HepG2 (cell line): ENCODE measurements around the gene FLYWCH1. TPM values are rescaled to one million over a fixed set of nuclear protein-coding genes. Genes with fewer than 3 reads are reported as not detected.

ENCODE experiments used
- ATAC-seq: fragments of 200-7000 bp; cut with Tn5 transposase; 3 replicates; pipeline ENCODE4 v1.9.1; 2020; ENCODE audit warnings: mild to moderate bottlenecking, moderate library complexity
- BruUV-seq: library from RNA; stranded (reverse); fragments of 400-500 nt; replicated peaks from 2 replicates; lab custom pipeline; 2021; lab: Mats Ljungman, UMichigan
- CTCF ChIA-PET: fragments of 300-600 bp; formaldehyde crosslinking; extraction: SDS; loops from one replicate; lab custom pipeline; 2021; ENCODE audit warnings: low total read pairs, inconsistent platforms, low intra/inter-chr PET ratio; lab: Yijun Ruan, JAX
- POLR2A ChIA-PET: fragments of 350-600 bp; sonication (Branson Sonifier 250); formaldehyde crosslinking; loops from one replicate; lab custom pipeline; 2020; ENCODE audit warnings: antibody characterized with exemption, inconsistent platforms; lab: Yijun Ruan, JAX
- DNase-seq: peaks from one replicate; pipeline ENCODE4 v3.0.0-alpha.2; 2015; ENCODE audit warnings: low spot score
- FAIRE-seq: peaks from 3 replicates; lab custom pipeline; 2011; peaks lifted over from hg19 to GRCh38; lab: Jason Lieb, UNC
- H2AFZ ChIP-seq: one replicate; pipeline ENCODE4 v1.6.1; 2011; ENCODE audit warnings: low read length, inconsistent platforms
- H3K27ac ChIP-seq: fragments of 300-600 bp; 3 replicates; pipeline ENCODE4 v1.8.0; 2011; ENCODE audit warnings: mixed run types, mild to moderate bottlenecking, mixed read lengths, low read length, inconsistent platforms; ENCODE audit not compliant: insufficient read depth; ENCODE audit errors: extremely low read length
- H3K27me3 ChIP-seq, 2 experiments: fragments of 200-600 bp in 1 of 2; 2 replicates in 1 of 2; 3 replicates in 1 of 2; pipeline versions ENCODE4 v1.6.0 to v1.8.0; 2011; ENCODE audit warnings: low read length in 2 of 2, mild to moderate bottlenecking in 2 of 2, moderate library complexity in 2 of 2, inconsistent platforms in 1 of 2; ENCODE audit not compliant: insufficient read depth in 2 of 2, control insufficient read depth in 1 of 2
- H3K36me3 ChIP-seq, 2 experiments: fragments of 200-600 bp in 1 of 2; replicated peaks in 1 of 2; 2 replicates in 1 of 2; 3 replicates in 1 of 2; pipeline versions ENCODE4 v1.5.1 to v1.8.0; 2011; ENCODE audit warnings: low read length in 2 of 2, inconsistent platforms in 1 of 2; ENCODE audit not compliant: insufficient read depth in 2 of 2, control insufficient read depth in 1 of 2
- H3K4me1 ChIP-seq: 2 replicates; pipeline ENCODE4 v1.5.1; 2012; ENCODE audit warnings: low read length, inconsistent platforms; ENCODE audit not compliant: insufficient read depth
- H3K4me2 ChIP-seq: 2 replicates; pipeline ENCODE4 v1.6.0; 2011; ENCODE audit warnings: low read depth, low read length, inconsistent platforms
- H3K4me3 ChIP-seq, 3 experiments: fragments of 200-600 bp in 1 of 3; sonication (generic), shearing (Covaris generic) in 1 of 3; replicated peaks in 1 of 3; 2 replicates each; pipeline ENCODE4 v1.5.1; 2011 to 2016; ENCODE audit warnings: low read length in 3 of 3, inconsistent platforms in 2 of 3, low read depth in 2 of 3, mild to moderate bottlenecking in 2 of 3, control low read depth in 1 of 3, mixed read lengths in 1 of 3; ENCODE audit not compliant: insufficient read depth in 1 of 3
- H3K79me2 ChIP-seq: one replicate; pipeline ENCODE4 v1.6.1; 2011; ENCODE audit warnings: low read length, inconsistent platforms; ENCODE audit not compliant: insufficient read depth
- H3K9ac ChIP-seq: 2 replicates; pipeline ENCODE4 v1.6.0; 2011; ENCODE audit warnings: mild to moderate bottlenecking, low read depth, low read length, inconsistent platforms; ENCODE audit not compliant: insufficient read depth
- H3K9me3 ChIP-seq: 2 replicates; pipeline ENCODE4 v1.5.1; 2012; ENCODE audit warnings: mild to moderate bottlenecking, low read length
- H4K20me1 ChIP-seq: 2 replicates; pipeline ENCODE4 v1.6.0; 2011; ENCODE audit warnings: inconsistent platforms, mild to moderate bottlenecking, low read length, moderate library complexity; ENCODE audit not compliant: insufficient read depth
- GMEB2 ChIP-seq: IDR thresholded peaks from 2 replicates; pipeline ENCODE4 v1.6.1; 2016; ENCODE audit warnings: missing biosample characterization, missing genetic modification reagents, low read depth
- IKZF4 ChIP-seq: sonication (generic); formaldehyde crosslinking; IDR thresholded peaks from 2 replicates; pipeline ENCODE4 v1.5.1; 2020; ENCODE audit warnings: borderline replicate concordance, mild to moderate bottlenecking, low read depth, missing genetic modification reagents; ENCODE audit errors: not compliant biosample characterization
- JDP2 ChIP-seq: sonication (generic); formaldehyde crosslinking; IDR thresholded peaks from 2 replicates; pipeline ENCODE4 v1.8.1; 2022; ENCODE audit warnings: missing genetic modification reagents, borderline replicate concordance
- KLF6 ChIP-seq: IDR thresholded peaks from 2 replicates; pipeline ENCODE4 v1.8.0; 2016; ENCODE audit warnings: missing biosample characterization, missing genetic modification reagents
- MAFK ChIP-seq, 2 experiments: IDR thresholded peaks in 1 of 2; conservative IDR thresholded peaks in 1 of 2; 2 replicates each; pipeline ENCODE4 v1.6.1; 2011; ENCODE audit warnings: improper control_type of control experiment in 2 of 2, low read length in 2 of 2
- TEAD2 ChIP-seq: sonication (generic); formaldehyde crosslinking; IDR thresholded peaks from 2 replicates; pipeline ENCODE4 v1.9.0; 2021; ENCODE audit warnings: missing genetic modification reagents
- TFDP2 ChIP-seq: sonication (generic); formaldehyde crosslinking; IDR thresholded peaks from 2 replicates; pipeline ENCODE4 v1.4.0; 2020; ENCODE audit warnings: missing genetic modification reagents
- THAP7 ChIP-seq: sonication (generic); formaldehyde crosslinking; IDR thresholded peaks from 2 replicates; pipeline ENCODE4 v1.8.1; 2023; ENCODE audit warnings: mild to moderate bottlenecking, missing genetic modification reagents
- TIGD3 ChIP-seq: sonication (generic); formaldehyde crosslinking; IDR thresholded peaks from 2 replicates; pipeline ENCODE4 v1.5.1; 2020; ENCODE audit warnings: mild to moderate bottlenecking, missing genetic modification reagents, borderline replicate concordance
- ZBTB8A ChIP-seq: sonication (generic); formaldehyde crosslinking; IDR thresholded peaks from 2 replicates; pipeline ENCODE4 v1.4.0; 2020; ENCODE audit warnings: mild to moderate bottlenecking, low read depth, missing genetic modification reagents, borderline replicate concordance
- ZNF773 ChIP-seq: sonication (generic); formaldehyde crosslinking; IDR thresholded peaks from 2 replicates; pipeline ENCODE4 v1.4.0; 2020; ENCODE audit warnings: missing genetic modification reagents, borderline replicate concordance
- ZNF775 ChIP-seq: sonication (generic); formaldehyde crosslinking; IDR thresholded peaks from 2 replicates; pipeline ENCODE4 v1.4.0; 2020; ENCODE audit warnings: missing genetic modification reagents, mild to moderate bottlenecking, moderate library complexity, borderline replicate concordance
- WGBS: methylation state at CpG from one replicate; pipeline ENCODE4 v1.1.6; 2017; ENCODE audit warnings: low lambda C conversion rate; 5-methylcytosine and 5-hydroxymethylcytosine counted together
- in situ Hi-C: cut with HindIII; loops from 2 replicates; pipeline ENCODE4 v1.10.0; 2017; ENCODE audit warnings: low pct_unique_long_range_greater_than_20kb; ENCODE audit not compliant: extremely low pct_ligation_motif_present
- intact Hi-C: fragments of 100-400 bp; cut with micrococcal nuclease; formaldehyde crosslinking; loops from one replicate; pipeline ENCODE4 v1.10.0; 2022; ENCODE audit not compliant: unreplicated experiment
- polyA plus RNA-seq, 8 experiments: library from polyadenylated mRNA; depleted of rRNA in 3 of 8; stranded (reverse) in 7 of 8; unstranded in 1 of 8; fragments of >200 nt; fragmentation: Illumina TruSeq in 4 of 8; extraction: Trizol in 4 of 8; gene quantifications; 2 replicates each; pipeline versions ENCODE4 v1.2.1 to v1.2.3, GENCODE V29; 2011 to 2016; ENCODE audit warnings: low read depth in 4 of 8, missing spikeins in 1 of 8, mixed read lengths in 1 of 8; ENCODE audit not compliant: insufficient read depth in 1 of 8
- total RNA-seq, 5 experiments: library from RNA; depleted of rRNA; stranded (reverse); fragments of >200 nt; fragmentation: Illumina TruSeq; extraction: Trizol; gene quantifications; 2 replicates each; pipeline ENCODE4 v1.2.3, GENCODE V29; 2016; ENCODE audit warnings: low read depth in 1 of 5
- TF ChIP-seq, protein P1 (sequence below): sonication (generic); formaldehyde crosslinking; IDR thresholded peaks from 2 replicates; pipeline ENCODE4 v1.4.0; 2020; ENCODE audit warnings: missing genetic modification reagents
- TF ChIP-seq, protein P2 (sequence below): sonication (generic); formaldehyde crosslinking; IDR thresholded peaks from 2 replicates; pipeline ENCODE4 v1.4.0; 2020; ENCODE audit warnings: missing genetic modification reagents
- TF ChIP-seq, protein P3 (sequence below): IDR thresholded peaks from 2 replicates; pipeline ENCODE4 v1.6.1; 2012; ENCODE audit warnings: low read depth, low read length, improper control_type of control experiment

Gene FLYWCH1
- total and polyA plus RNA-seq, 2 of the 13 experiments (the other 11 are each of a cell fraction or from before 2014, with no cell fraction given): 7.3 to 12.4 TPM

DNA sequence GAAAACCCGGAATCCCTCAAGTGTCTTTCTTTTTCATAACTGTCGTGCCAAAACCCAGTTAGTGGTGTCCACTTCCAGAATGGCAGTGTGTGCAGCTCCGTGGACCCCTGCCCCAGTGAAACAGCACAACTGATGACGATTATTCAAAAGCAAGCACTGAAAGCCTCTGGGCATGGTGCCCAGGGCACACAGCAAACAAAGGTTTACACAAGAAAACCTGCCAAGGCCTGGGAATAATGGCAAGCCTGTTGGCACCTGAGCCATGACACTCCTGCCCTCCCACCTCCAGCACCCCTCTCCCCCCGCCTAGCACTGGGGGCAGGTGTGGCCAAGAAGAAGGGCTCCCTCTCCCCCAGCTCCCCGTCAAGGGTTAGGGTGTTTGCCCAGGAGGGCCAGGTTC lies 65.7 kb downstream of the FLYWCH1 start:
- intact Hi-C loops (no loop called here), in situ Hi-C loops (no loop called here)
- BruUV-seq: no TSS peak
- DNase-seq (no peak), FAIRE-seq (no peak), ATAC-seq (no peak)
- Histone ChIP-seq H3K9me3 (no peaks in the 10 kb centered on the region), H3K4me2 (no peak overlapping the region), H3K36me3 (peaks cover 2 to 18% of the 10 kb centered on the region in 2 experiments; a peak in 3 of 5 replicates), H3K27me3 (no peaks in the 10 kb centered on the region), H3K27ac (no peak overlapping the region), H3K79me2 (peaks cover 8% of the 10 kb centered on the region), H4K20me1 (no peaks in the 10 kb centered on the region), H3K4me1 (peaks cover 17% of the 10 kb centered on the region), H3K9ac (no peak overlapping the region), H3K4me3 (no peak overlapping the region), H2AFZ (no peak overlapping the region)
- 97% methylated on average over 4 of the region's 6 CpGs for WGBS
- ChIA-PET POLR2A (no interaction called here), CTCF (no interaction called here)
- TF ChIP-seq KLF6 (no peak), TEAD2 (CRISPR knock-in tag) (no peak), ZNF775 (CRISPR knock-in tag) (no peak), GMEB2 (no peak), TFDP2 (no peak), ZNF773 (CRISPR knock-in tag) (no peak), THAP7 (no peak), IKZF4 (CRISPR knock-in tag) (no peak), TIGD3 (CRISPR knock-in tag) (no peak), JDP2 (CRISPR knock-in tag) (no peak), ZBTB8A (CRISPR knock-in tag) (no peak), MAFK (conservative IDR thresholded peaks at IDR 0.05 in 1 of 2, IDR thresholded peaks at IDR 0.05 in 1 of 2; ENCODE audit: low read length in 2 of 2) (no peak)
- TF ChIP-seq, protein P1, sequence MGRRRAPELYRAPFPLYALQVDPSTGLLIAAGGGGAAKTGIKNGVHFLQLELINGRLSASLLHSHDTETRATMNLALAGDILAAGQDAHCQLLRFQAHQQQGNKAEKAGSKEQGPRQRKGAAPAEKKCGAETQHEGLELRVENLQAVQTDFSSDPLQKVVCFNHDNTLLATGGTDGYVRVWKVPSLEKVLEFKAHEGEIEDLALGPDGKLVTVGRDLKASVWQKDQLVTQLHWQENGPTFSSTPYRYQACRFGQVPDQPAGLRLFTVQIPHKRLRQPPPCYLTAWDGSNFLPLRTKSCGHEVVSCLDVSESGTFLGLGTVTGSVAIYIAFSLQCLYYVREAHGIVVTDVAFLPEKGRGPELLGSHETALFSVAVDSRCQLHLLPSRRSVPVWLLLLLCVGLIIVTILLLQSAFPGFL (CRISPR knock-in tag): no peak
- TF ChIP-seq, protein P2, sequence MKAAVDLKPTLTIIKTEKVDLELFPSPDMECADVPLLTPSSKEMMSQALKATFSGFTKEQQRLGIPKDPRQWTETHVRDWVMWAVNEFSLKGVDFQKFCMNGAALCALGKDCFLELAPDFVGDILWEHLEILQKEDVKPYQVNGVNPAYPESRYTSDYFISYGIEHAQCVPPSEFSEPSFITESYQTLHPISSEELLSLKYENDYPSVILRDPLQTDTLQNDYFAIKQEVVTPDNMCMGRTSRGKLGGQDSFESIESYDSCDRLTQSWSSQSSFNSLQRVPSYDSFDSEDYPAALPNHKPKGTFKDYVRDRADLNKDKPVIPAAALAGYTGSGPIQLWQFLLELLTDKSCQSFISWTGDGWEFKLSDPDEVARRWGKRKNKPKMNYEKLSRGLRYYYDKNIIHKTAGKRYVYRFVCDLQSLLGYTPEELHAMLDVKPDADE (CRISPR knock-in tag): no peak
- TF ChIP-seq, protein P3, sequence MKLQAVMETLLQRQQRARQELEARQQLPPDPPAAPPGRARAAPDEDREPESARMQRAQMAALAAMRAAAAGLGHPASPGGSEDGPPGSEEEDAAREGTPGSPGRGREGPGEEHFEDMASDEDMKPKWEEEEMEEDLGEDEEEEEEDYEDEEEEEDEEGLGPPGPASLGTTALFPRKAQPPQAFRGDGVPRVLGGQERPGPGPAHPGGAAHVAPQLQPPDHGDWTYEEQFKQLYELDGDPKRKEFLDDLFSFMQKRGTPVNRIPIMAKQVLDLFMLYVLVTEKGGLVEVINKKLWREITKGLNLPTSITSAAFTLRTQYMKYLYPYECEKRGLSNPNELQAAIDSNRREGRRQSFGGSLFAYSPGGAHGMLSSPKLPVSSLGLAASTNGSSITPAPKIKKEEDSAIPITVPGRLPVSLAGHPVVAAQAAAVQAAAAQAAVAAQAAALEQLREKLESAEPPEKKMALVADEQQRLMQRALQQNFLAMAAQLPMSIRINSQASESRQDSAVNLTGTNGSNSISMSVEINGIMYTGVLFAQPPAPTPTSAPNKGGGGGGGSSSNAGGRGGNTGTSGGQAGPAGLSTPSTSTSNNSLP: no peak
